Osteocyte (in vitro differentiated cells): ENCODE results near the gene CLEC16A. TPM values are rescaled to one million over a fixed set of nuclear protein-coding genes. Genes with fewer than 3 reads are reported as not detected.

Experiments
- DNase-seq: peaks from one replicate; pipeline ENCODE4 v3.0.0; 2021; ENCODE audit warnings: mixed read lengths; ENCODE audit not compliant: unreplicated experiment; ENCODE audit errors: extremely low spot score
- H3K27ac Mint-ChIP-seq: one replicate; pipeline ENCODE4 v1.8.0; 2021; ENCODE audit warnings: mild to moderate bottlenecking, mixed read lengths; ENCODE audit not compliant: unreplicated experiment
- H3K27me3 Mint-ChIP-seq: one replicate; pipeline ENCODE4 v1.8.0; 2021; ENCODE audit warnings: mixed read lengths; ENCODE audit not compliant: unreplicated experiment
- H3K36me3 Mint-ChIP-seq: one replicate; pipeline ENCODE4 v1.8.0; 2021; ENCODE audit warnings: mixed read lengths; ENCODE audit not compliant: unreplicated experiment
- H3K4me1 Mint-ChIP-seq: one replicate; pipeline ENCODE4 v1.8.0; 2021; ENCODE audit warnings: mixed read lengths; ENCODE audit not compliant: unreplicated experiment
- H3K4me3 Mint-ChIP-seq: one replicate; pipeline ENCODE4 v1.8.0; 2021; ENCODE audit warnings: mild to moderate bottlenecking, moderate library complexity, mixed read lengths; ENCODE audit not compliant: unreplicated experiment
- H3K9me3 Mint-ChIP-seq: one replicate; pipeline ENCODE4 v1.8.0; 2021; ENCODE audit warnings: mixed read lengths; ENCODE audit not compliant: unreplicated experiment
- CTCF ChIP-seq: fragments of 200-600 bp; sonication (generic); IDR thresholded peaks from 2 replicates; pipeline ENCODE4 v1.5.0; 2021; ENCODE audit warnings: antibody characterized with exemption, mild to moderate bottlenecking, moderate library complexity
- total RNA-seq: library from RNA; stranded (reverse); gene quantifications from 2 replicates; pipeline ENCODE4 v1.2.1, GENCODE V29; 2021

CLEC16A gene
- total RNA-seq, 1 donor from 2014 or later = 22.1 TPM

GRCh38 chr16:11169641-11170040 lies 225.3 kb downstream of the CLEC16A start:
- no peak for TF ChIP-seq CTCF
- no peaks in the 10 kb centered on the region for H3K4me1 Mint-ChIP-seq
- no peaks in the 10 kb centered on the region for H3K9me3 Mint-ChIP-seq
- H3K27me3 Mint-ChIP-seq = no peaks in the 10 kb centered on the region
- DNase-seq = no peak
- no peak overlapping the region for H3K4me3 Mint-ChIP-seq
- no peak overlapping the region for H3K27ac Mint-ChIP-seq
- H3K36me3 Mint-ChIP-seq = peaks cover 35% of the 10 kb centered on the region

- Mint-ChIP-seq H3K27ac (no peak overlapping the region), H3K9me3 (no peaks in the 10 kb centered on the region), H3K27me3 (no peaks in the 10 kb centered on the region), H3K36me3 (peaks cover 38% of the 10 kb centered on the region), H3K4me3 (no peak overlapping the region), H3K4me1 (no peaks in the 10 kb centered on the region)
- no peak for TF ChIP-seq CTCF
- DNase-seq = no peak
Observed at GRCh38 chr16:11170201-11170600, 225.8 kb downstream of the CLEC16A start.

GRCh38 chr16:11170696-11171447 lies 226.5 kb downstream of the CLEC16A start:
- H3K9me3 Mint-ChIP-seq = no peaks in the 10 kb centered on the region

GRCh38 chr16:11171448-11171709 lies 227.0 kb downstream of the CLEC16A start:
- no peak overlapping the region for H3K4me3 Mint-ChIP-seq
- no peaks in the 10 kb centered on the region for H3K4me1 Mint-ChIP-seq
- peaks cover 37% of the 10 kb centered on the region for H3K36me3 Mint-ChIP-seq
- H3K27me3 Mint-ChIP-seq = no peaks in the 10 kb centered on the region
- no peak overlapping the region for H3K27ac Mint-ChIP-seq
- no peak for DNase-seq
- H3K9me3 Mint-ChIP-seq = no peaks in the 10 kb centered on the region
- no peak for TF ChIP-seq CTCF

More at GRCh38 chr16:11170696-11171447, 226.5 kb downstream of the CLEC16A start:
- H3K27me3 Mint-ChIP-seq = no peaks in the 10 kb centered on the region
- no peak overlapping the region for H3K4me3 Mint-ChIP-seq
- peaks cover 38% of the 10 kb centered on the region for H3K36me3 Mint-ChIP-seq
- no peak overlapping the region for H3K27ac Mint-ChIP-seq
- no peak for DNase-seq
- no peak for TF ChIP-seq CTCF
- no peaks in the 10 kb centered on the region for H3K4me1 Mint-ChIP-seq

GRCh38 chr16:11171757-11172299 lies 227.5 kb downstream of the CLEC16A start:
- H3K27ac Mint-ChIP-seq = no peak overlapping the region

More at GRCh38 chr16:11171757-11172299, 227.5 kb downstream of the CLEC16A start:
- no peaks in the 10 kb centered on the region for H3K9me3 Mint-ChIP-seq
- TF ChIP-seq CTCF = no peak
- no peak for DNase-seq
- no peak overlapping the region for H3K4me3 Mint-ChIP-seq
- no peaks in the 10 kb centered on the region for H3K4me1 Mint-ChIP-seq
- peaks cover 34% of the 10 kb centered on the region for H3K36me3 Mint-ChIP-seq
- H3K27me3 Mint-ChIP-seq = no peaks in the 10 kb centered on the region
